Testis (tissue), 2 donors: ENCODE measurements around the gene MAP1LC3B2.

Experiments used
- POLR2A ChIP-seq: fragments of 450-650 bp; IDR thresholded peaks from one replicate; pipeline ENCODE4 v1.6.1; 2017; ENCODE audit warnings: antibody characterized with exemption, mild to moderate bottlenecking, moderate library complexity
- TF ChIP-seq, protein P1 (sequence below), 3 experiments: fragments of 450-650 bp in 2 of 3; fragments of 200-600 bp in 1 of 3; sonication (generic) in 1 of 3; IDR thresholded peaks; one replicate each; pipeline ENCODE4 v1.5.1; 2016 to 2019; ENCODE audit warnings: antibody characterized with exemption in 3 of 3, mild to moderate bottlenecking in 2 of 3, moderate library complexity in 1 of 3

DNA sequence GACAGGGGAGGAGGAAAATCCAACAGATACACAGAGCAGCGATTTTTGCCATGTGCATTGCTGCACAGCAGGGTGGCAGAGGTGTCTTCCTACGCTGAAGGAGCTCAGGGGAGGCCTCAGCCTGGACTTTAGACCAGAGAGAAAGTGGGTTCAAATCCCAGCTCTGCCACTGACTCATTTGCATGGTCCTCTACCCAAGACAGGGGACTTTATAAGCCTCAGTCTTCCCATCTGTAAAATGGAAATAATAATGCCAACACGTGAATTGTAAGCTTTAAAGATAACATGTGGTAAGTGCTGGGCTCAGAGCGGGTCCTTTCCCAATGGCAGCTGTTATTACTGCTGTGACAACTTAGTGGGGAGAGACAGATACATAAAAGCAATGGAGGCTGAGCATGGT lies 62.0 kb downstream of the MAP1LC3B2 start:
- TF ChIP-seq, protein P1, sequence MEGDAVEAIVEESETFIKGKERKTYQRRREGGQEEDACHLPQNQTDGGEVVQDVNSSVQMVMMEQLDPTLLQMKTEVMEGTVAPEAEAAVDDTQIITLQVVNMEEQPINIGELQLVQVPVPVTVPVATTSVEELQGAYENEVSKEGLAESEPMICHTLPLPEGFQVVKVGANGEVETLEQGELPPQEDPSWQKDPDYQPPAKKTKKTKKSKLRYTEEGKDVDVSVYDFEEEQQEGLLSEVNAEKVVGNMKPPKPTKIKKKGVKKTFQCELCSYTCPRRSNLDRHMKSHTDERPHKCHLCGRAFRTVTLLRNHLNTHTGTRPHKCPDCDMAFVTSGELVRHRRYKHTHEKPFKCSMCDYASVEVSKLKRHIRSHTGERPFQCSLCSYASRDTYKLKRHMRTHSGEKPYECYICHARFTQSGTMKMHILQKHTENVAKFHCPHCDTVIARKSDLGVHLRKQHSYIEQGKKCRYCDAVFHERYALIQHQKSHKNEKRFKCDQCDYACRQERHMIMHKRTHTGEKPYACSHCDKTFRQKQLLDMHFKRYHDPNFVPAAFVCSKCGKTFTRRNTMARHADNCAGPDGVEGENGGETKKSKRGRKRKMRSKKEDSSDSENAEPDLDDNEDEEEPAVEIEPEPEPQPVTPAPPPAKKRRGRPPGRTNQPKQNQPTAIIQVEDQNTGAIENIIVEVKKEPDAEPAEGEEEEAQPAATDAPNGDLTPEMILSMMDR (IDR thresholded peaks at IDR 0.05) = no peak
- no peak for TF ChIP-seq POLR2A
